Left forelimb (tissue), 1 donor: Measurements from ENCODE around the gene SLC47A2.

Source experiments
- DNase-seq: peaks from one replicate; pipeline ENCODE4 v3.0.0-alpha.2; 2018; ENCODE audit warnings: low spot score

SLC47A2 gene

GRCh38 chr17:19726631-19727376 lies 10.4 kb upstream of the SLC47A2 start:
- DNase-seq: no peak

GRCh38 chr17:19725486-19725885 lies 9.1 kb upstream of the SLC47A2 start:
- no peak for DNase-seq

GRCh38 chr17:19724501-19725420 lies 8.4 kb upstream of the SLC47A2 start:
- DNase-seq: no peak

DNA sequence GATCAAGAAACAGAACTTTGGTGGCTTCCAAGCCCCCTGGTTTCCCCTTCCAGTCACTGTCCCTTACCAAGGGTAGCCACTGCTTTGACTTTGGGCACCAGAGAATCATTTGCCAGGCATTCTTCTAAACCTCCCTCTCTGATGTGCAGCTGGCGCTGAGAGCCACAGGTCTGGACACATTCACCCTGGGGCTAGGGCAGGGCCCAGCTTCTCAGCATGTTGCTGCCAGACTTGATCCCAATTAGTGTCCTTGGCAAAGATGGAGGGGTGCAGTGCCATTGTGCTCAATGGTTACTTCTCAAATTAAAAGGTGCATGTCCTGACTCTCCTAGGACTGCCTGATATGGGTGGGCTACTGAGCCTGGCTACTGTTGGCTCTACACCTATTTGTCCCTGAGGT lies 7.6 kb upstream of the SLC47A2 start:
- no peak for DNase-seq

- no peak for DNase-seq
These were observed 4.4 kb upstream of the SLC47A2 start for GRCh38 chr17:19720631-19721426.

- no peak for DNase-seq
These were observed 3.8 kb upstream of the SLC47A2 start for GRCh38 chr17:19720210-19720475.

DNA sequence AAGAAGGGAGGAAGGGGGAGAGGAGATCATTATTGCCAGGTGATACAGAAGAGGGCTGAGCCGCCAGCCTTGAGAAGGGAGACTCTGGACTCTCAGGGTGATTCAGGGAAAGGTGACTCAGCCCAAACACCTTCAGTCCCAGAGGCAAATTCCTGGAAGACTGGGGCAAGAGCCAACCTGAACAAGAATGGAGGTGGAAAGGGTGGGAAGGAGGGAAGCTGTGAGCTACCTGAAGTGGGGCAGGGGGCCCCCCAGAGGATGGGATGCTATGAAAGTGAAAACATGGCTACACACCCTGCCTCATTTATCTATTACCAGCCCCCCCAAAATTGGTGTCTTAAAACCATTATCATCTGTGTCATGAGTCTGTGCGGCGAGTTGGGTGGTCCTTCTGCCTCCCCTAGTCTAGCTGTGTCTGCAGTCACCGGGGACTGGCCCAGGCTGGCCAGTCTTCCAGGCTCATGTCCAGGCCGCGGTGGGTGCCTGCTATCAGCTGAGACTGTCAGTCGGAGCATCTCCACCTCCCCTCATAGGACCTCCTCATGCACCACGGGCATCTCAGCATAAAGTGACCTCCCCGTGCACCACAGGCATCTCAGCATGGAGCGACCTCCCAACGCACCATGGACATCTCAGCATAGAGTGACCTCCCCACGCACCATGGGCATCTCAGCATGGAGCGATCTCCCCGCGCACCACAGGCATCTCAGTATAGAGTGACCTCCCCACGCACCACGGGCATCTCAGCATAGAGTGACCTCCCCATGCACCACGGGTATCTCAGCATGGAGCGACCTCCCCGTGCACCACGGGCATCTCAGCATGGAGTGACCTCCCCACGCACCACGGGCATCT lies 3.2 kb upstream of the SLC47A2 start:
- no peak for DNase-seq

GRCh38 chr17:19718613-19719354 lies 2.4 kb upstream of the SLC47A2 start:
- no peak for DNase-seq

GRCh38 chr17:19718041-19718612 lies 1.7 kb upstream of the SLC47A2 start:
- no peak for DNase-seq

- no peak for DNase-seq
These were observed 1.1 kb upstream of the SLC47A2 start for GRCh38 chr17:19717411-19717908.

DNA sequence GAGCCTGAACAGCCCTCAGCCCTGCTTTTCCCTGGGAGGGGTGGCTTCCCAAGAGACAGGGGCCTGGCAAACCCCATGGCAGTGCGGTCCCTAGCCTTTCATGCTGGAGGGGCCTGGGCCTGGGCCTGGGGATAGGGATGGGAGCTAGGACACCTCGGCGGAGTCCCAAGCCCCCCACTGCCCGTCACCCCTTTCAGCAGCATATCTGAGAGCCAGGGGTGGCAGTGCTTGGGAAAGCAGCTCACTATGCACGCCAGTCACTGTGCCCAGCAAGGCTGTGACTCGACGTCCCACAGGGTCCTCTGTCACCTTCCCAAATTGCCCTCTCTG lies 612 bp upstream of the SLC47A2 start:
- DNase-seq: no peak

- DNase-seq: no peak
These were observed 1.6 kb downstream of the SLC47A2 start for GRCh38 chr17:19714542-19715411.

DNA sequence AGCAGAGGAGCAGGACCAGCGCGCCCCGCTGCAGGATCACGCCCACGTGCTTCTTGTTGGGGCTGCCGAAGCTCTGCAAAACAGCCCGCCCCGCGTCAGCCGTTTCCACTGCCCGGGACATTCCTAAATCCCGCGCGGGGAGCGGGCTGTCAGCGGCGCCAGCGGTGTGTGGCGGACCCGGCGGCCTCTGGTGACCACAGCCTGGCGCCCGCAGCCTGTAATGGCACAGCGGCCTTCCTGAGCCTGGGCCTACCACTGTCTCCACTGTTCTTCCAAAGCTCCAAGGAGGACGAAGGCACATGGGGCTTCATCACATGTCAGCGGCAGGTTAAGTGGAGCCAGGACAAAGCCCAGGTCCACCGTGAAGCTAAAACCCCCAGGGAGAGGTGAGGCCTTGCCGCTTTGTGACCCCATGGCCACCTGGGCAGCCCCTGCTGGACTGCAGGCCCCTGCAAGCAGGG lies 2.5 kb downstream of the SLC47A2 start:
- no peak for DNase-seq

DNA sequence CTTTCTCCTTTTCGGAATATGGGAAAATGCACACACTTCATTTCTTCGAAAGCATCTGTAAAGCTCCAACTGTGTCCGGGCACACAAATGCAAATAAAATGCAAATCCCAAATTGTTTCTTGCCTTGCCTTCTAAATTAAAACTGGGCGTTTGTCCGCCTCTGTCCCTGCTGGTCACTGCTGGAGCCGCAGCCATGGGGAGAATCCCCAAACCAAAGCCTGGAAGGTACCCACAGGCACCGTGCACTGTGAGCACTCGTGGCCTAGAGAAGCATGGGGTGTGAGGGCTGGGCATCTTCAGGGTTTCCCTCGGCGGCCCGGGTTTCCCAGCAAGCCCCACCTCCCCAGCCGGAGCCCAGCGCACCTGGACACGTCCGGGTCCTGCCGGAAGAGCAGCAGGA lies 2.9 kb downstream of the SLC47A2 start:
- no peak for DNase-seq

- DNase-seq: no peak
These were observed 3.9 kb downstream of the SLC47A2 start for GRCh38 chr17:19712436-19713004.

GRCh38 chr17:19709841-19710240 lies 6.5 kb downstream of the SLC47A2 start:
- no peak for DNase-seq

DNA sequence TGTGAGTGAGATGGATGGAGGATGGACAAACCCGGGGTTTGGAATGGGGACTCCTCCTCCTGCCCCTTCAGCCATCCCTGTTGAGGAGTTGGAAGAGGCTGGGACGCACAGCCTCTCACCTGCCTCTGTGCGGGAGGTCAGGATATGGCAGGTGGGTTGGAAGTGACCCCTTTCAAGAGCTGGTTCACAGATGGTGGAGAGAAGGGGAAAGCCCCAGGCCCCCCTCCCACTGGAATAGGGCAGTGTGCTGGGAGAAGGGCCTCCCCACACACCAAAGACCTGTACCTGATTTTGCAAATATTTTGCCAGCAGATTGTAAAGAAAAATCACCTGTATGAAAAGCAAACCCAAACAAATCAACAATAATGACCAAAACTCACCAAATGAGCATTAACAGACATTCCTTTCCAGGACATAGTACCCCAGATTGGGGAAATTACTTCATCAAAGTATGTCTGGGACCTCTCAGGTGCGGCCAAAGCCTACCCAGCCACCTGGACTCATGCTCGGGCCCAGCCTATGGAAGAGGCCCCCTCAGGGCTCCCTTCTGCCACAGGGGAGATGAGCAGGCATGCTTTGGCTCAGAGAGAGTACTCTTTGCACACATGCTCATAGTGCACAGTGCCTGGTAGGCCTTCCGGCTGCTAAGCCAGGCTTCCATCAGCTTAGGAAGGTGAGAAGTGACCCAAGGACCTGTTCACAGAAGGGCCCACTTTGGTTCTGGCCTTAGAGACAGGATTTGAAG lies 7.8 kb downstream of the SLC47A2 start:
- no peak for DNase-seq

GRCh38 chr17:19707728-19708221 lies 8.6 kb downstream of the SLC47A2 start:
- DNase-seq: no peak
